OCI-LY3 (cell line): ENCODE results near the gene ZSWIM5.
"Not testable (repeated sequence)": the region's sequence is repeated elsewhere in the genome, so short reads cannot be mapped to it uniquely, and the experiment has no call there.

ENCODE experiments used
- H2AFZ ChIP-seq: fragments of 200-600, 300-600 bp; shearing (Covaris generic); 2 replicates; pipeline ENCODE4 v1.6.0; 2014; ENCODE audit warnings: antibody characterized with exemption, low read depth, low read length
- H3K27ac ChIP-seq: fragments of 200-600, 300-600 bp; sonication (generic); 2 replicates; pipeline ENCODE4 v1.5.1; 2014; ENCODE audit warnings: mild to moderate bottlenecking, low read length, moderate library complexity, mixed read lengths
- H3K27me3 ChIP-seq: fragments of 200-600, 300-600 bp; sonication (generic); 2 replicates; pipeline ENCODE4 v1.6.1; 2014; ENCODE audit warnings: low read depth, low read length, mixed read lengths
- H3K36me3 ChIP-seq: fragments of 200-600, 300-600 bp; sonication (generic); replicated peaks from 2 replicates; pipeline ENCODE3; 2014; ENCODE audit warnings: low read depth, low read length, mixed read lengths
- H3K4me1 ChIP-seq: fragments of 300-600, 200-600 bp; sonication (generic); 2 replicates; pipeline ENCODE4 v1.6.1; 2014; ENCODE audit warnings: low read length, mixed read lengths
- H3K4me2 ChIP-seq: fragments of 200-600, 300-600 bp; sonication (generic); 2 replicates; pipeline ENCODE4 v1.6.1; 2014; ENCODE audit warnings: low read length, mixed read lengths
- H3K4me3 ChIP-seq: fragments of 300-600, 200-600 bp; sonication (generic); 2 replicates; pipeline ENCODE4 v1.5.1; 2014; ENCODE audit warnings: antibody characterized with exemption, mild to moderate bottlenecking, low read length, moderate library complexity
- H3K79me2 ChIP-seq: fragments of 300-600, 200-600 bp; shearing (Covaris generic); 2 replicates; pipeline ENCODE4 v1.6.1; 2014; ENCODE audit warnings: mild to moderate bottlenecking, low read length, mixed read lengths
- H3K9ac ChIP-seq: fragments of 300-600, 200-600 bp; shearing (Covaris generic); 2 replicates; pipeline ENCODE4 v1.6.0; 2014; ENCODE audit warnings: mild to moderate bottlenecking, low read length, moderate library complexity
- H3K9me3 ChIP-seq: fragments of 200-600, 300-600 bp; shearing (Covaris generic); 2 replicates; pipeline ENCODE4 v1.6.1; 2014; ENCODE audit warnings: low read length, mixed read lengths; ENCODE audit not compliant: insufficient read depth
- H4K20me1 ChIP-seq: fragments of 200-600, 300-600 bp; sonication (generic); 2 replicates; pipeline ENCODE4 v1.6.1; 2016; ENCODE audit warnings: low read length, mixed read lengths; ENCODE audit not compliant: insufficient read depth
- EZH2phosphoT487 ChIP-seq: fragments of 200-600 bp; shearing (Covaris generic); IDR thresholded peaks from 2 replicates; pipeline ENCODE4 v1.6.1; 2018; ENCODE audit warnings: antibody characterized with exemption, mixed run types, low read depth
- TF ChIP-seq, protein P1 (sequence below): fragments of 200-600, 300-600 bp; sonication (generic); IDR thresholded peaks from 2 replicates; pipeline ENCODE4 v1.5.1; 2014; ENCODE audit warnings: antibody characterized with exemption, low read length, low read depth

ZSWIM5 gene

DNA sequence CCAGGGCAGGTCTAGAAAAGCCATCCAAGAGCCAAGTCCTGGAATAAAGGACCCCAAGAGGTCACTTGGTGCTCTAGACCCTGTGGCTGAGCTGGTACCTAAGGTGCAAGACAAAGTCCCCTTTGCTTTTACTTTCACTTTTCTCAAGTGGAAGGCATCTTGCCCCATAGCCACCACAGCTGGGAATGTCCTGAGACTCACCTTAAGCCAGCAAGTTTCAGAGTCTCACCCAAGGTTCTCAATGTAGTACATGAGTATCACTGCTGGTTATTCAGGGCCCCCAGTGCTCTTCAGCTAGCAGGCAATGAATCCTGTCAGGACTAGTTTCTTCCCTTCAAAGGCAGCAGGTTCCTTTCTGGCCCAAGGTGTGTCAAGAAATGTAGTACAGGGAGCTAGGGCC, 126.9 kb downstream of the ZSWIM5 start:
- H3K27ac ChIP-seq = no peak overlapping the region
- TF ChIP-seq, protein P1, sequence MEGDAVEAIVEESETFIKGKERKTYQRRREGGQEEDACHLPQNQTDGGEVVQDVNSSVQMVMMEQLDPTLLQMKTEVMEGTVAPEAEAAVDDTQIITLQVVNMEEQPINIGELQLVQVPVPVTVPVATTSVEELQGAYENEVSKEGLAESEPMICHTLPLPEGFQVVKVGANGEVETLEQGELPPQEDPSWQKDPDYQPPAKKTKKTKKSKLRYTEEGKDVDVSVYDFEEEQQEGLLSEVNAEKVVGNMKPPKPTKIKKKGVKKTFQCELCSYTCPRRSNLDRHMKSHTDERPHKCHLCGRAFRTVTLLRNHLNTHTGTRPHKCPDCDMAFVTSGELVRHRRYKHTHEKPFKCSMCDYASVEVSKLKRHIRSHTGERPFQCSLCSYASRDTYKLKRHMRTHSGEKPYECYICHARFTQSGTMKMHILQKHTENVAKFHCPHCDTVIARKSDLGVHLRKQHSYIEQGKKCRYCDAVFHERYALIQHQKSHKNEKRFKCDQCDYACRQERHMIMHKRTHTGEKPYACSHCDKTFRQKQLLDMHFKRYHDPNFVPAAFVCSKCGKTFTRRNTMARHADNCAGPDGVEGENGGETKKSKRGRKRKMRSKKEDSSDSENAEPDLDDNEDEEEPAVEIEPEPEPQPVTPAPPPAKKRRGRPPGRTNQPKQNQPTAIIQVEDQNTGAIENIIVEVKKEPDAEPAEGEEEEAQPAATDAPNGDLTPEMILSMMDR = no peak
- no peak for TF ChIP-seq EZH2phosphoT487

DNA sequence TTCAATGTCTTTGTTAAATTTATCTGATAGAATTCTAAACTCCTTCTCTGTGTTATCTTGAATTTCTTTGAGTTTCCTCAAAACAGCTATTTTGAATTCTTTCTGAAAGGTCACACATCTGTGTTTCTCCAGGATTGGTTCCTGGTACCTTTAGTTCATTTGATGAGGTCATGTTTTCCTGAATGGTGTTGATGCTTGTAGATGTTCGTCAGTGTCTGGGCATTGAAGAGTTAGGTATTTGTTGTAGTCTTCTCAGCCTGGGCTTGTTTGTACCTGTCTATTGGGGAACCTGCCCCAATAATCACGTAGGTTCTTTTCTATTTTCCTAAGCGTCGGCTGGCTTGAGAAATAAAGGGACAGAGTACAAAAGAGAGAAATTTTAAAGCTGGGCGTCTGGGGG, 129.4 kb downstream of the ZSWIM5 start:
- not testable (repeated sequence) for H3K9ac ChIP-seq, H3K4me2 ChIP-seq, H3K4me1 ChIP-seq, H3K4me3 ChIP-seq, H2AFZ ChIP-seq, H3K36me3 ChIP-seq, H3K27me3 ChIP-seq, H3K9me3 ChIP-seq, H3K79me2 ChIP-seq, H4K20me1 ChIP-seq, H3K27ac ChIP-seq

More for the DNA sequence above, 126.9 kb downstream of the ZSWIM5 start:
- H3K27me3 ChIP-seq = no peaks in the 10 kb centered on the region
- H3K4me3 ChIP-seq = no peak overlapping the region
- no peaks in the 10 kb centered on the region for H3K79me2 ChIP-seq
- no peaks in the 10 kb centered on the region for H3K36me3 ChIP-seq
- H3K9me3 ChIP-seq = no peaks in the 10 kb centered on the region
- no peak overlapping the region for H3K4me2 ChIP-seq
- H3K9ac ChIP-seq = no peak overlapping the region
- no peak overlapping the region for H2AFZ ChIP-seq
- no peaks in the 10 kb centered on the region for H4K20me1 ChIP-seq
- H3K4me1 ChIP-seq = no peaks in the 10 kb centered on the region

DNA sequence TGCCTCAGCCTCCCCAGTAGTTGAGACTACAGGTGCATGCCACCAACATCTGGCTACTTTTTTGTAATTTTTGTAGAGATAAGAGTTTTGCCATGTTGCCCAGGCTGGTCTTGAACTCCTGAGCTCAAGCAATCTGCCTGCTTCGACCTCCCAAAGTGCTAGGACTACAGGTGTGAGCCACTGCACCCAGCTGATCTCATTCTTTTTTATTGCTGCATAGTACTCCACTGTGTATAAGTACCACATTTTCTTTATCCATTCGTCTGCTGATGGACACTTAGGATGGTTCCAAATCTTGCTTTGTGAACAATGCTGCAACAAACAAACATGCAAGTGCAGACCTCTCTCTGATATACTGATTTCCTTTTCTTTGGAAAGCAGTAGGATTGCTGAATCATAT, 134.8 kb downstream of the ZSWIM5 start:
- no peak overlapping the region for H2AFZ ChIP-seq
- H3K4me3 ChIP-seq = no peak overlapping the region
- no peaks in the 10 kb centered on the region for H3K36me3 ChIP-seq
- H3K4me2 ChIP-seq = no peak overlapping the region
- no peaks in the 10 kb centered on the region for H3K9me3 ChIP-seq
- H3K27me3 ChIP-seq = no peaks in the 10 kb centered on the region
- H3K4me1 ChIP-seq = no peaks in the 10 kb centered on the region
- no peak for TF ChIP-seq EZH2phosphoT487
- TF ChIP-seq, protein P1 = no peak
- H4K20me1 ChIP-seq = no peaks in the 10 kb centered on the region
- no peak overlapping the region for H3K27ac ChIP-seq
- H3K9ac ChIP-seq = no peak overlapping the region
- H3K79me2 ChIP-seq = no peaks in the 10 kb centered on the region

DNA sequence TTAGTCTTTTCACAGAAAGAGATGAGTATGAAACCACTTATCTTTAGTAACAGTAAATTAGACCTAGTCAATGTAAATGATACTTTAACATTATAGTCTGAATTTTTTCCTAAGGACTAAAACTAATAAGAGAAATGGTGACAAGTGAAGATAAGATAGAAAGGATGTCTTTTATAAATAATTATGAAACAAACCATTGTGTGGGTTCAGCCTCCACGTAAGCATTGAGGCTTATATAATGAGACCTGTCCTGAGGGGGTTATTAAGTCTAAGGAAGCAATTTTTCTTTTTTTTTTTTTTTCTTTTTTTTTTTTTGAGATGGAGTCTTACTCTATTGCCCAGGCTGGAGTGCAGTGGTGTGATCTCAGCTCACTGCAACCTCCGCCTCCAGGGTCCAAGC, 138.6 kb downstream of the ZSWIM5 start:
- no peaks in the 10 kb centered on the region for H4K20me1 ChIP-seq
- no peaks in the 10 kb centered on the region for H3K27me3 ChIP-seq
- H3K4me1 ChIP-seq = no peaks in the 10 kb centered on the region
- H3K79me2 ChIP-seq = no peaks in the 10 kb centered on the region
- TF ChIP-seq, protein P1 = no peak
- TF ChIP-seq EZH2phosphoT487 = no peak
- H3K9me3 ChIP-seq = no peaks in the 10 kb centered on the region
- no peak overlapping the region for H3K27ac ChIP-seq
- no peak overlapping the region for H3K9ac ChIP-seq
- no peak overlapping the region for H3K4me2 ChIP-seq
- no peaks in the 10 kb centered on the region for H3K36me3 ChIP-seq
- no peak overlapping the region for H2AFZ ChIP-seq
- no peak overlapping the region for H3K4me3 ChIP-seq

DNA sequence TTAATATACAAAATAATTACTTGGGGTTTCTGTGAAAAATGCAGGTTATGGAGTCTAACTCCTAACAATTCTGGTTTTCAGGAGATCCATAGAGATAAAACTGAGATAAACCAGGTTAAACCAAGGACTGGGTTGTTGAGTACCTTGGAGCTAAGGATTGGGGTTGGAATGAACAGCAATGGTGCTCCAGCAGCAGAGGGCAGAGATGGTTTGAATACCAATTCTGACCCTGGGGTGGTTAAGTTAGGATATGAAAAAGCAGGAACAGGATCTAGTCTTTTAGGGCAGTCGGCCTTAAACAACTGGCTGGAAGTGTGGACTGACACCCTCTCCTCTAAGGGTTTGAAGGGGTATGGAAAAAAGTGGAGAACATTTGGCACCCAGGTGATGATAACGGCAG, 141.3 kb downstream of the ZSWIM5 start:
- H3K9me3 ChIP-seq = no peaks in the 10 kb centered on the region
- H3K4me2 ChIP-seq = no peak overlapping the region
- H4K20me1 ChIP-seq = no peaks in the 10 kb centered on the region
- no peaks in the 10 kb centered on the region for H3K79me2 ChIP-seq
- H3K36me3 ChIP-seq = no peaks in the 10 kb centered on the region
- H3K4me1 ChIP-seq = no peaks in the 10 kb centered on the region
- no peak overlapping the region for H3K4me3 ChIP-seq
- no peak overlapping the region for H2AFZ ChIP-seq
- H3K27ac ChIP-seq = no peak overlapping the region
- TF ChIP-seq, protein P1 = no peak
- no peak for TF ChIP-seq EZH2phosphoT487
- no peak overlapping the region for H3K9ac ChIP-seq
- H3K27me3 ChIP-seq = no peaks in the 10 kb centered on the region

DNA sequence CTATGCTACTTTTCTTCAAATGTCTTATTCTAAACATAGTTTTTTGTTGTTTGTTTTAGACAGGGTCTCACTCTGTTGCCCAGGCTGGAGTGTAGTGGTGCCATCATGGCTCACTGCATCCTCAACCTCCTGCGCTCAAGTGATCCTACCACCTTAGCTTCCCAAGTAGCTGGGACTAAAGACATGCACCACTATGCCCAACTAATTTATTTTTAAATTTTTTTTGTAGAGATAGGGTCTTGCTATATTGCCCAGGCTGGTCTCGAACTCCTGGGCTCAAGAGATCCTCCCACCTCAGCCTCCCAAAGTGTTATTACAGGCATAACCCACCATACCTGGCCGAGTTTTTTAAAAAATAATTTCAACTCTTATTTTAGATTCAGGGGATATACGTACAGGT, 143.9 kb downstream of the ZSWIM5 start:
- not testable (repeated sequence) for H3K27ac ChIP-seq, H3K4me2 ChIP-seq, H3K4me1 ChIP-seq, H3K36me3 ChIP-seq, H3K9ac ChIP-seq, H2AFZ ChIP-seq, H4K20me1 ChIP-seq, H3K4me3 ChIP-seq, H3K9me3 ChIP-seq, H3K27me3 ChIP-seq, H3K79me2 ChIP-seq
